ENCODE measurements around the gene CHEK1.
A peak's percentile ranks its signal among the peaks of the same experiment; 100 is the strongest.

- TF ChIP-seq POLR2A (IDR thresholded peaks at IDR 0.05): no peak
- TF ChIP-seq, protein P1, sequence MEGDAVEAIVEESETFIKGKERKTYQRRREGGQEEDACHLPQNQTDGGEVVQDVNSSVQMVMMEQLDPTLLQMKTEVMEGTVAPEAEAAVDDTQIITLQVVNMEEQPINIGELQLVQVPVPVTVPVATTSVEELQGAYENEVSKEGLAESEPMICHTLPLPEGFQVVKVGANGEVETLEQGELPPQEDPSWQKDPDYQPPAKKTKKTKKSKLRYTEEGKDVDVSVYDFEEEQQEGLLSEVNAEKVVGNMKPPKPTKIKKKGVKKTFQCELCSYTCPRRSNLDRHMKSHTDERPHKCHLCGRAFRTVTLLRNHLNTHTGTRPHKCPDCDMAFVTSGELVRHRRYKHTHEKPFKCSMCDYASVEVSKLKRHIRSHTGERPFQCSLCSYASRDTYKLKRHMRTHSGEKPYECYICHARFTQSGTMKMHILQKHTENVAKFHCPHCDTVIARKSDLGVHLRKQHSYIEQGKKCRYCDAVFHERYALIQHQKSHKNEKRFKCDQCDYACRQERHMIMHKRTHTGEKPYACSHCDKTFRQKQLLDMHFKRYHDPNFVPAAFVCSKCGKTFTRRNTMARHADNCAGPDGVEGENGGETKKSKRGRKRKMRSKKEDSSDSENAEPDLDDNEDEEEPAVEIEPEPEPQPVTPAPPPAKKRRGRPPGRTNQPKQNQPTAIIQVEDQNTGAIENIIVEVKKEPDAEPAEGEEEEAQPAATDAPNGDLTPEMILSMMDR (IDR thresholded peaks at IDR 0.05): peak in 1 of 3 experiments; percentile 5
These were observed 1.5 kb downstream of the CHEK1 start for GRCh38 chr11:125626288-125626950.

Measured in testis (tissue), 2 donors.